HG03520 (cell line): ENCODE results near the gene KRTAP9-9.
"Not testable (repeated sequence)": the region's sequence is repeated elsewhere in the genome, so short reads cannot be mapped to it uniquely, and the experiment has no call there.

Source experiments
- ATAC-seq: cut with Tn5 transposase; IDR thresholded peaks from one replicate; pipeline ENCODE4 v1.9.1; 2021; ENCODE audit warnings: mild to moderate bottlenecking, moderate library complexity; ENCODE audit not compliant: unreplicated experiment

Gene KRTAP9-9

GRCh38 chr17:41264599-41264998, 9.4 kb downstream of the KRTAP9-9 start:
- ATAC-seq: no peak

- ATAC-seq: no peak
These were observed 9.9 kb downstream of the KRTAP9-9 start, which contains the start of gene KRTAP9-6 for GRCh38 chr17:41265078-41265477. TSS of gene KRTAP9-6 (plus strand) at chr17:41265378. CDS start at chr17:41265378, 0 bp downstream.

GRCh38 chr17:41267711-41268110, 12.5 kb downstream of the KRTAP9-9 start:
- no peak for ATAC-seq

- not testable (repeated sequence) for ATAC-seq
These were observed 16.1 kb downstream of the KRTAP9-9 start for GRCh38 chr17:41271323-41271722.

- no peak for ATAC-seq
These were observed 16.7 kb downstream of the KRTAP9-9 start for GRCh38 chr17:41271858-41272257.

GRCh38 chr17:41275648-41276190, 20.5 kb downstream of the KRTAP9-9 start, which contains the start of gene KRTAP9-7:
TSS of gene KRTAP9-7 (plus strand) at chr17:41275698. CDS start at chr17:41275698, 0 bp downstream.
- ATAC-seq: not testable (repeated sequence)

GRCh38 chr17:41278176-41278955, 23.2 kb downstream of the KRTAP9-9 start:
- no peak for ATAC-seq

- no peak for ATAC-seq
These were observed 28.9 kb downstream of the KRTAP9-9 start for GRCh38 chr17:41284043-41284442.

- ATAC-seq: no peak
These were observed 29.4 kb downstream of the KRTAP9-9 start for GRCh38 chr17:41284546-41284945.

- no peak for ATAC-seq
These were observed 31.9 kb downstream of the KRTAP9-9 start for GRCh38 chr17:41287050-41287449.

GRCh38 chr17:41294016-41294415, 38.8 kb downstream of the KRTAP9-9 start:
- no peak for ATAC-seq

- ATAC-seq: no peak
These were observed 41.7 kb downstream of the KRTAP9-9 start for GRCh38 chr17:41296846-41297245.

- no peak for ATAC-seq
These were observed 43.4 kb downstream of the KRTAP9-9 start for GRCh38 chr17:41298458-41299135.

GRCh38 chr17:41301204-41301790, 46.1 kb downstream of the KRTAP9-9 start:
- ATAC-seq: no peak

- ATAC-seq: no peak
These were observed 47.0 kb downstream of the KRTAP9-9 start, which contains the start of gene KRTAP29-1 for GRCh38 chr17:41301916-41302901. TSS of gene KRTAP29-1 (minus strand) at chr17:41302851. CDS start at chr17:41302851, 0 bp downstream.

- no peak for ATAC-seq
These were observed 47.8 kb downstream of the KRTAP9-9 start for GRCh38 chr17:41302981-41303380.

GRCh38 chr17:41304091-41304490, 48.9 kb downstream of the KRTAP9-9 start:
- ATAC-seq: no peak
